Measurements from ENCODE around the gene COMTD1. TPM values are rescaled to one million over a fixed set of nuclear protein-coding genes. Genes with fewer than 3 reads are reported as not detected.

The COMTD1 gene
- total RNA-seq, 1 donor from 2014 or later, result 36.4 TPM

DNA sequence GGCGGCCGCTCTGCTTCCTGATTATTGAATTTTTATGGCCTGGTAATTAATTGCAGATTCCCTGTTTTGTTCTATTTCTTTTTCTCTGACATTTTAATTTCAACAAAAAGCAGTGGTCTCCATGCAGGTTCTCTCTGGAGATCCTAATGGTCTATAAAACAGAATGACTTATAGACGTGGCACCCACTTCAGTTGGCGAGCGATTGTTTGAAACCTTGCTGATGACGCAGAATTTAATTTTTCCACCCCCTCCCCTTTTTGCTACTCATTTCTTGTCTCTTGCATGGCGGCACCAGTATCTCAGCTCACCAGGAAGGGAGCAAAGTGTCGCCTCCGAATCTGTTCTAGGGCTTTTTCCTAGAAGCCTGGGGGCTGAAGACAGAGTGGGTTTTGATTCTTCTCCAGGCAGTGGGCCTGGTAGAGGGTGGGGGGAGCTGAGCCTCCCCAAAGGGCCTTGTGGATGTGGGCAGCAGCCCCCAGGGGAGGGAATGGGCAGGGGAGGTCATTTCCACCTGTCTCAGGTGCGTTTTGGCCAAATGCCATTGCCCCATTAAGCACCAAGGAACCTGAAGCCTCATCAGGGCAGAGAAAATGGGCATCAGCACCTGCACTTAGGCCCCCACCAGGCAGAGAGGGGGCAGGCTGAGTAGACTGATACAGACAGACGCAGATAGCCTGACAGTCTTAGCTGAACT is 3.5 kb upstream of the COMTD1 start:
- Mint-ChIP-seq H3K36me3 (ENCODE audit: low read depth) (no peaks in the 10 kb centered on the region), H3K27ac (no peak overlapping the region), H3K4me3 (no peak overlapping the region), H3K27me3 (ENCODE audit: insufficient read depth) (no peaks in the 10 kb centered on the region), H3K4me1 (ENCODE audit: low read depth) (peaks cover 6% of the 10 kb centered on the region), H3K9me3 (no peaks in the 10 kb centered on the region)
- no peak for DNase-seq (ENCODE audit: low spot score)
- intact Hi-C loops (cut with micrococcal nuclease), result loop anchor here (5.0 to 10.0 kb wide), 2 partner anchors 997 to 1364 kb away; partner anchors contain the start of gene CAMK2G

DNA sequence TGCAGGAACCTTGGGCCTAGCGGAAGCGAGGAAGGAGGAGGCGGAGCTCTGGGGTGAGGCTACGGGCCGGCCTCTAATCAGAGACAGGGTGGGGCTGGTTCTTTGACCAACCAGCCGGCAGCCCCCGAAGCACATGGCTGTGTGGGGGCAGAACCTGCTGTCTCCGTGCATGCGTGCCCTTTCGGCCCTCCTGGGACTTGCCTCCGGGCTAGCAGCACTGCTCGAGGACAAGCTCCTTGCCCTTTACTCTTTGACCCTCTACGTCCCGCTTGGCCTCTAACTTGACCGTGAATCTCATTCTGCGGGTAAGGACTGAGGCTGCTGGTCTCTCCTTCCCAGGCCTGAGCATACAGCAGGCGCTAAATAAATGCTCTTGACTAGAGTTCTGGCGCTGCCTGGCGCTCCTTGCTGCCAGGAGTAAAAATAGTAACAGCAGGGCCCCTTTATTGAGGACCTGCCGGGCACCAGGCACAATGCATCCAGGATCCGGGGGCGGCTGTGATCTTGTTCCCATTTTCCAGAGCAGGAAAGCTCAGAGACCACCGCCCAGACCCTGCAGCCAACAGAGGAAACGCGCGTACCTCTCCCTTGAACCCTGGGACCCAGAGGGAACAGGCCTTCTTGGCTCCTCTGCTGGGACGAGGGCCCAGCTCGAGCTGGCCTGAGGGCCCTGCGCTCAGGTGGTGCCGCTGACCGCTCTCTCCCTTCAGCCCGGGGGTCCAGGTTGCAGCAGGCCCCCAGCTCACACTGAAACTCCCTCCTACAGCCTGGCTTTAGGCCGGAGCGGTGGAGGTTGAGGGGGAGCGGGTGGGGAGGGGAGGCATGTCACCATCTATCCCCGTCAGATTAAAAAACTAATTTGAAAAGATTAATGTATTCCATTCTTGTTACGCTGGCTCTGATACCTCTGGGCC is 2.7 kb upstream of the COMTD1 start:
- H3K4me1 Mint-ChIP-seq (ENCODE audit: low read depth), result peaks cover 10% of the 10 kb centered on the region
- peaks cover 2% of the 10 kb centered on the region for H3K36me3 Mint-ChIP-seq (ENCODE audit: low read depth)
- no peak overlapping the region for H3K4me3 Mint-ChIP-seq
- intact Hi-C loops (cut with micrococcal nuclease), result loop anchor here (5.0 to 10.0 kb wide), 2 partner anchors 996 to 1364 kb away; partner anchors contain the start of gene CAMK2G
- no peak for DNase-seq (ENCODE audit: low spot score)
- no peaks in the 10 kb centered on the region for H3K27me3 Mint-ChIP-seq (ENCODE audit: insufficient read depth)
- H3K27ac Mint-ChIP-seq, result no peak overlapping the region
- no peaks in the 10 kb centered on the region for H3K9me3 Mint-ChIP-seq

DNA sequence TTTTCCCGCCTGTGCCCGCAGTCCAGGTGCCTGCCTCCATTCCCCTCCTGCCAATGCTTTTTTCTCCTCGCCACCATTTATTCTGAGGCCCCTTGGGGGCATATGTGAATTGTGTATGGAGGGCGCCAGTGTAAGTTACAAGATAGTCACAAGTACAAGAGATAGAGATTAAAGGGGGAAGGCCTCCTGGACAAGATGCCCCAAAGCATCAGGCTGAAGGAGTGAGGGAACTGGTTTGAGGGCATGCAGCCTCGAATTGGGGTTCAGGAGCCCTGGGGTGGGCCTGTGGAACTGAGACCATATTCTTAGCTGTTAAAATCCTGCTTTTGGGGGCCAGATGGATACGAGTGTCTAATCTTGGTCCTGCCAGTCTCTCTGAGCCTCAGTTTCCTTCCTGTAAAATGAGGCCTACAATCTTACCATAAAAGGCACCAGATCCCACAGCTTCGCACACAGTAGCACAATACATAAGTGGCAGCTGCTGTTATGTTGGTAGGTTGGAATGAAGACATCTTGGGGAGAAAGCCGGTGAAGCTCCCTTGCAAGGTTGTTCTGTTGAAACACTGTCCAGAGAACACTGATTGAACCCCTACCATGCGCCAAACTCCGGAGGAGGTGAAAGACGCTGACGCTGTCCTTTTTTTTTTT is 545 bp upstream of the COMTD1 start:
- peaks cover 22% of the 10 kb centered on the region for H3K4me1 Mint-ChIP-seq (ENCODE audit: low read depth)
- H3K36me3 Mint-ChIP-seq (ENCODE audit: low read depth), result peaks cover 20% of the 10 kb centered on the region
- H3K27ac Mint-ChIP-seq, result peak overlapping the region; percentile 93
- H3K4me3 Mint-ChIP-seq, result peak overlapping the region; percentile 84
- H3K9me3 Mint-ChIP-seq, result no peaks in the 10 kb centered on the region
- intact Hi-C loops (cut with micrococcal nuclease), result loop anchor here (1.0 to 10.0 kb wide), 6 partner anchors 48 to 1387 kb away; partner anchors contain the start of gene CAMK2G
- no peak for DNase-seq (ENCODE audit: low spot score)
- no peaks in the 10 kb centered on the region for H3K27me3 Mint-ChIP-seq (ENCODE audit: insufficient read depth)

DNA sequence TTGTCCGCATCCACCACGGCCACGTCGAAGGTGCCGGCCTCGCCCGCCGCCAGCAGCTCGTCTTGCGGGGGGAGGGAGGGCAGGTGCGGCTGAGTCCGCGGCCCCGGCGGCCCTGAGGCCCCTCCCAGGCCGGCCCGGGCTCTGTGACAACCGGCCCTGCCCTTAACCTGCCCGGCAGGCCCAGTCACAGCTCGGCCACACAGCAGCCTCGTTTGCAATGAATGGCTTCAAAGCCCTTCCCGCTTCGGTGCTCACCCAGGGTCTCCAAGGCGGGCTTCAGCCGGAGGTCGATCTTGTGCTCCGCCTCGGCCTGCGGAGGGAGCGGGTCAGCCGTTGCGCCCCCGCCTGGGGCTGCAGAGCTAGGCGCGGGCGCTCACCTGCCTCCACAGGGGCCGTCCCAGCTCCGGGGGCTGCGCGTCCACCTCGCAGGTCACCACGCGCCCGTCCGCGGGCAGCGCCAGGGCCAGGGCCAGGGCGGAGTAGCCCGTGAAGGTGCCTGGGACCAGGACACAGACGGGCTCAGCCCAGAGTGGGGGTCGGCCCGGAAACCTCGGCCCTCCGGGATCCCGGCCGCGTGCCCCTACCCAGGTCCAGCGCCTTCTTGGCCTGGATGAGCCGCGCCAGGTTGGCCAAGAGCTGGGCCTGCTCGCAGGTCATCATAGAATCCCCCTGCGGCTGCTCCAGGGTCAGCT is 928 bp downstream of the COMTD1 start:
- Mint-ChIP-seq H3K4me3 (peak overlapping the region; percentile 82), H3K27ac (peak overlapping the region; percentile 79), H3K27me3 (ENCODE audit: insufficient read depth) (no peaks in the 10 kb centered on the region), H3K9me3 (no peaks in the 10 kb centered on the region), H3K4me1 (ENCODE audit: low read depth) (peaks cover 32% of the 10 kb centered on the region), H3K36me3 (ENCODE audit: low read depth) (peaks cover 29% of the 10 kb centered on the region)
- intact Hi-C loops (cut with micrococcal nuclease), result loop anchor here (1.0 to 10.0 kb wide), 9 partner anchors 25 to 1360 kb away; partner anchors contain the start of genes ADK, CAMK2G, KAT6B and VCL
- DNase-seq (ENCODE audit: low spot score), result no peak

DNA sequence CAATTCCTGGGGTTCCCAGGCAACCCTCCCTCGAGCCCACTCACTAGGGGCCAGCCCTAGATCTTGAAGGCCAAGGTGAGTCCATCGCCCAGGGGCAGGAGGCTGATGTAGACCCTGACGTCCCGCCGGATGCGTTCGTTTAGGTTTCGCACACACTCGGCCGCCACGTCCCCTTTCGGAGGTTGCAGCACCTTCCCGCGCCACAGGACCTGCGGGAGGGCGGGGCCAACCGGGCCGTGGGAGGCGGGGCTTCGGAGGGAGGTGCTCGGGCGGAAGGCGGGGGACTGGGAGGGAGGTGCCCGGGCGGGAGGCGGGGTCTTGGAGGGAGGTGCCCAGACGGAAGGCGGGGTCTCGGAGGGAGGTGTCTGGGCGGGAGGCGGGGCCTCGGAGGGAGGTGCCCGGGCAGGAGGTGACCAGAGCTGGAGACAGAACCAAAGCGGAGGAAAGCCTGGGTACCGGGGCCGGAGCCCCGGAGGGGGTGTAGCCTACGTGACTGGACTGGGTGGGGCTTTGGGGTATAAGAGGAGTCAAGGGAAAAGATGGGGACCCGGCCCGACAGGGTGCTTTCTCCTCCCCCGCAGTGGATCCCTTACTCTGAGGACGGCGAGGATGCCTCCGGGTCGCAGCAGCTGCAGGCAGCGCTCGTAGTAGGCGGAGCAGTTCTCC is 1.6 kb downstream of the COMTD1 start:
- Mint-ChIP-seq H3K27ac (peak overlapping the region; percentile 79), H3K4me1 (ENCODE audit: low read depth) (peaks cover 38% of the 10 kb centered on the region), H3K9me3 (no peaks in the 10 kb centered on the region), H3K4me3 (peak overlapping the region; percentile 82), H3K27me3 (ENCODE audit: insufficient read depth) (no peaks in the 10 kb centered on the region), H3K36me3 (ENCODE audit: low read depth) (peaks cover 31% of the 10 kb centered on the region)
- intact Hi-C loops (cut with micrococcal nuclease), result loop anchor here (1.0 to 10.0 kb wide), 6 partner anchors 24 to 1359 kb away; partner anchors contain the start of genes ADK, CAMK2G, VCL and VDAC2
- DNase-seq (ENCODE audit: low spot score), result peak; percentile 96

DNA sequence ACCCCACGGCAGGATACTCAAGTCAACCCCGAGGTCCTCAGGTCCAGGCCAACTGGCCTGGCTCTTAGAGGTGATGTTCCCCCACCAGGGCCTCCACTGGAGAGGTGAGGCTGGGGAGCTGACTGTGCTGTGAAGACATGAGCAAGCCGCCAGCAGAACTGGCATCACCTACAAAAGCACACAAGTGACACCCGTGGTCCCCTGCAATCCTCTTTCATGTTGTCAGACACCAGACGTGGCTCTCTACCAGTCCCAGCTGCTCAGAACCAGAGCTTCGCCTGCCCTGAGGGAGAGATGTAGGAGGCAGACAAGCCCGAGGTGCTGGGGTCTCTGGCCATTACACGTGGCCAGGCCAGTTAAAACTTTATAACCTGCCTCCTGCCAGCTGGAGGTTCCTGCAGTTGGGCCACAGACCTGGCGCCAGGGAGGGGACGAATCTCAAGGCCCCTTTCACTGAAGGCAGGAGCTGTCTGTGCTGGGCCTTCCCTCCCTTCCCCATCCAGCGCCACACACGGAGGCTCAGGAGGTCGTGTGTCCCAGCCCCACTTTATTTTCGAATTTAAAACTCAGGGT is 2.2 kb downstream of the COMTD1 start:
- intact Hi-C loops (cut with micrococcal nuclease), result loop anchor here (1.0 to 10.0 kb wide), 6 partner anchors 23 to 1359 kb away; partner anchors contain the start of genes ADK, CAMK2G, VCL and VDAC2
- H3K9me3 Mint-ChIP-seq, result no peaks in the 10 kb centered on the region
- peaks cover 45% of the 10 kb centered on the region for H3K4me1 Mint-ChIP-seq (ENCODE audit: low read depth)
- H3K27ac Mint-ChIP-seq, result peak overlapping the region; percentile 62
- no peaks in the 10 kb centered on the region for H3K27me3 Mint-ChIP-seq (ENCODE audit: insufficient read depth)
- H3K36me3 Mint-ChIP-seq (ENCODE audit: low read depth), result peaks cover 35% of the 10 kb centered on the region
- peak overlapping the region; percentile 82 for H3K4me3 Mint-ChIP-seq
- no peak for DNase-seq (ENCODE audit: low spot score)

DNA sequence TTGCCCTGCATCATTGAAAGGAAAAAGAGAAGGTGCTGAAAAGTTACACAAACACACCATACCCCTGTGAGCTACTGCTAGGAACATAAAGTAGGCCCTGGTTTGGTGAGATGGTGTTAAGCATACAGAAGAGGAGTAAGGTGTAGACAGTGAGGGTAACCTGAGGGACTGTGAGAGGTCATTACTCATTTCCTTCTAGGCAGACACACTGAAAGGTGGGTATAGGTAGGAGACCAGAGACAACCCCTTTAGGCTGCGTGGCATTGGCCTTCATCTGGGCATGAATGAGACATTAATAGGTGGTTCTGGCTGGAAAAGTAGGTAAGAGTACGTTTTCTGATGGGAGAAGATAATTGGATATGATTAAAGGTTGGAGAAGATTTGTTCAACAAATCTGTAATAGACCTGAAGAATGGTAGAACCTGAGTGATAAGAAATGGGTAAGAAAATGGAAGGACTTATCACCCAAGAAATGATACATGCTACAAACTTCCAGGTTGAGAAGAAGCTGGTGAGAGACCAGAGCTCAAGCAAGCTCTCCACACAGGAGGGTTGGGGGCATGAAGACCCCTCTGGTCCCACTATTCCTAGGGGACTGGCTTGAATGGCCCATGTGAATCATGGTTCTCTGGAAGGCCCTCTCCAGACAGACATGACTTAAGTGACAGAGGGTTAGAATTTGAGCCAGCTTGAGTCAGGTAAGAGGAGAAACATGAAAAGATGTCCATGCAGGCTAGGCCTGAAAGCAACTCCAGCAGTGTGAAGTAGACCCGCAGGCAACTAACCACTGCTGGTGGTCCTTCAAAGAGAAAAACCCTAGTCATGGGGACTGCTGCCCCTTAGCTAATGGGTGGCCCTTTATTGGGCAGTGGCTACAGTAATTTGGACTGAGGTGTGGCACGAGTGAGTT is 3.8 kb downstream of the COMTD1 start:
- DNase-seq (ENCODE audit: low spot score), result no peak
- Mint-ChIP-seq H3K27ac (peak overlapping the region; percentile 45), H3K4me3 (peak overlapping the region; percentile 25), H3K36me3 (ENCODE audit: low read depth) (peaks cover 39% of the 10 kb centered on the region), H3K4me1 (ENCODE audit: low read depth) (peaks cover 47% of the 10 kb centered on the region), H3K9me3 (no peaks in the 10 kb centered on the region), H3K27me3 (ENCODE audit: insufficient read depth) (no peaks in the 10 kb centered on the region)
- intact Hi-C loops (cut with micrococcal nuclease), result loop anchor here (5.0 to 10.0 kb wide), 4 partner anchors 190 to 1357 kb away; partner anchors contain the start of genes CAMK2G and VCL

DNA sequence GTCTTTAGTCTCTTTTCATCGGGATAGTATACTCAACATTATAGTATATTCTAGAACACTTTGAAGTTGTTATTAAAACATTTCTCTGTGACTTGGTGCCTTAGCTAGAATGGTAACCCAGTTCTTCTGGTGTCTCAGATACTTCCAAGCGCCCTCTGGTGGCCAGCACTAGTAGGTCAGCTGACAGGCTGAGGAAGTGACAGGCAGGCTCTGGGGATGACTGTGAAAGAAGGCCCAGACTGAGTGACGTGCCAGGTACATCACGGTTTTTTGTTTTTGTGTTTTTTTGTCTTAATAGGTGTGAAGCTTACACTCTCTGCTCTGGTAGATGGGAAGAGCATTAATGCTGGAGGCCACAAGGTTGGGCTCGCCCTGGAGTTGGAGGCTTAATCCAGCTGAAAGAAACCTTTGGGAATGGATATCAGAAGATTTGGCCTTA is 5.1 kb downstream of the COMTD1 start:
- no peaks in the 10 kb centered on the region for H3K9me3 Mint-ChIP-seq
- DNase-seq (ENCODE audit: low spot score), result peak; percentile 89
- intact Hi-C loops (cut with micrococcal nuclease), result loop anchor here (1.0 to 10.0 kb wide), 7 partner anchors 20 to 1356 kb away; partner anchors contain the start of genes CAMK2G, VCL and VDAC2
- H3K4me1 Mint-ChIP-seq (ENCODE audit: low read depth), result peaks cover 42% of the 10 kb centered on the region
- peaks cover 43% of the 10 kb centered on the region for H3K36me3 Mint-ChIP-seq (ENCODE audit: low read depth)
- H3K4me3 Mint-ChIP-seq, result no peak overlapping the region
- H3K27me3 Mint-ChIP-seq (ENCODE audit: insufficient read depth), result no peaks in the 10 kb centered on the region
- peak overlapping the region; percentile 72 for H3K27ac Mint-ChIP-seq

DNA sequence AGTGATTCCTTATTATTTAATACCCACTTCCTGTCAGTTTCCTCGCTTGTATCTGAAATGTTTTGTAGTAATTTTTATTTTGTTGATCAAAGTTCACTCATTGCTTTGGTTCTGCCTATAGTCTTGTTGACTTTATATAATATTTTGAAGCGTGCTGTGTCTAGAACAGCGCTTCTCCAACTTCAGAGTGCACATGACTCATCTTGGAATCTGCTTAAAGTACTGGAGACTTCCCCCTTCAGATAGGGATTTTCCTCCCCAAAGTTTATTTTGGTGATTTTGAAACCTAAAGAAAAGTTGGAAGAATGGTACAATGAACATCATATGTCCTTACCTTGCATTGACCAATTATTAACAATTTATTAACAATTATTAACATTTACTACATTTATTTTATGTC is 5.8 kb downstream of the COMTD1 start:
- no peak overlapping the region for H3K27ac Mint-ChIP-seq
- intact Hi-C loops (cut with micrococcal nuclease), result loop anchor here (1.0 to 10.0 kb wide), 7 partner anchors 20 to 1355 kb away; partner anchors contain the start of genes CAMK2G, VCL and VDAC2
- H3K36me3 Mint-ChIP-seq (ENCODE audit: low read depth), result peaks cover 44% of the 10 kb centered on the region
- H3K4me1 Mint-ChIP-seq (ENCODE audit: low read depth), result peaks cover 48% of the 10 kb centered on the region
- no peaks in the 10 kb centered on the region for H3K27me3 Mint-ChIP-seq (ENCODE audit: insufficient read depth)
- no peaks in the 10 kb centered on the region for H3K9me3 Mint-ChIP-seq
- DNase-seq (ENCODE audit: low spot score), result no peak
- no peak overlapping the region for H3K4me3 Mint-ChIP-seq

DNA sequence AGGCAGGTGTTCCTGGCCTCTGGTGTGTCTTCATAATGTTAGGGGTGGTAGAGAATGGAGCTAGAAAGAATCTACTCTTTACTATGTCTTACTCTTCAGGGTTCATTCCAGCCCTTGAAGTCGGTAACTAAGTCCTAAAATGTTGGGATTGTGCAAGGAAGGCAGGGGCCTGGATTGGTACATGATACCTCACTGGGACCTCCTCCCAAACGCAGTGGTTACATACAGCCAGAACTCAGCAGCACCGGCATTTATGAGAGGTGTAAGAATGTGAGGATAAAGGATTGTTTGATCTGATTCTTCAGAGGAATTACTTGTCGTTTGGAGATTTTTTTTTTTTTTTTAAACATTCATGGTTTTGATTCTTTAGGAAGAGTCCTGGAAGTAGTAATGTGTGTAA is 6.9 kb downstream of the COMTD1 start:
- Mint-ChIP-seq H3K9me3 (no peaks in the 10 kb centered on the region), H3K27ac (peak overlapping the region; percentile 70), H3K4me1 (ENCODE audit: low read depth) (peaks cover 59% of the 10 kb centered on the region), H3K36me3 (ENCODE audit: low read depth) (peaks cover 51% of the 10 kb centered on the region), H3K27me3 (ENCODE audit: insufficient read depth) (no peaks in the 10 kb centered on the region), H3K4me3 (no peak overlapping the region)
- DNase-seq (ENCODE audit: low spot score), result no peak
- intact Hi-C loops (cut with micrococcal nuclease), result no loop called here
